K562 (cell line): Measurements from ENCODE around the gene ANKRD12. TPM values are rescaled to one million over a fixed set of nuclear protein-coding genes. Genes with fewer than 3 reads are reported as not detected.

ENCODE experiments used
- HEY1 ChIP-seq: fragments of 250-450 bp; sonication (Bioruptor Pico); IDR thresholded peaks from 2 replicates; pipeline ENCODE4 v1.5.0; 2020; ENCODE audit warnings: mild to moderate bottlenecking, moderate library complexity, borderline replicate concordance
- KAT7 ChIP-seq: sonication (generic); formaldehyde crosslinking; IDR thresholded peaks from 2 replicates; pipeline ENCODE4 v1.8.0; 2022; ENCODE audit warnings: missing genetic modification reagents, mild to moderate bottlenecking, borderline replicate concordance
- MIER1 ChIP-seq: fragments of 450-650 bp; IDR thresholded peaks from 2 replicates; pipeline ENCODE4 v1.6.1; 2016; ENCODE audit warnings: antibody characterized with exemption, mild to moderate bottlenecking, low read depth
- MYNN ChIP-seq, 2 experiments: sonication (generic); formaldehyde crosslinking in 1 of 2; IDR thresholded peaks; 2 replicates each; pipeline versions ENCODE4 v1.5.0 to v1.6.1; 2016 to 2020; ENCODE audit warnings: antibody characterized with exemption in 1 of 2, missing genetic modification reagents in 1 of 2
- NCOA1 ChIP-seq: fragments of 450-650 bp; IDR thresholded peaks from 2 replicates; pipeline ENCODE4 v1.6.1; 2016; ENCODE audit warnings: low read depth
- NELFE ChIP-seq: IDR thresholded peaks from 2 replicates; pipeline ENCODE4 v1.6.1; 2011; ENCODE audit warnings: mild to moderate bottlenecking; ENCODE audit not compliant: insufficient read depth, insufficient read length
- NFIC ChIP-seq: fragments of 450-650 bp; IDR thresholded peaks from 2 replicates; pipeline ENCODE4 v1.6.1; 2017; ENCODE audit warnings: mild to moderate bottlenecking, inconsistent platforms
- PHF21A ChIP-seq: fragments of 450-650 bp; IDR thresholded peaks from 2 replicates; pipeline ENCODE4 v1.6.1; 2017; ENCODE audit warnings: low read depth, borderline replicate concordance
- PML ChIP-seq: IDR thresholded peaks from 2 replicates; pipeline ENCODE4 v1.6.1; 2012; ENCODE audit warnings: low read length, inconsistent platforms
- RAD51 ChIP-seq: fragments of 450-650 bp; IDR thresholded peaks from 2 replicates; pipeline ENCODE4 v1.7.1; 2016; ENCODE audit warnings: low read depth, mild to moderate bottlenecking, borderline replicate concordance
- RBM15 ChIP-seq: fragments of 200-400 bp; formaldehyde crosslinking; IDR thresholded peaks from 2 replicates; pipeline ENCODE4 v1.6.1; 2018; ENCODE audit warnings: mild to moderate bottlenecking, low read length, moderate library complexity; ENCODE audit not compliant: insufficient read depth
- RUNX1 ChIP-seq: sonication (generic); IDR thresholded peaks from 2 replicates; pipeline ENCODE4 v1.6.1; 2016; ENCODE audit warnings: antibody characterized with exemption, low read depth
- SRF ChIP-seq, 2 experiments: fragments of 250-450, 450-650 bp in 1 of 2; sonication (Bioruptor Pico) in 1 of 2; sonication (generic) in 1 of 2; formaldehyde crosslinking; IDR thresholded peaks; 2 replicates each; pipeline versions ENCODE4 v1.5.0 to v1.5.1; 2020 to 2022; ENCODE audit warnings: mild to moderate bottlenecking in 1 of 2, missing genetic modification reagents in 1 of 2
- STAT5A ChIP-seq: IDR thresholded peaks from 2 replicates; pipeline ENCODE4 v1.6.1; 2012; ENCODE audit warnings: low read length, inconsistent platforms, borderline replicate concordance
- ZKSCAN1 ChIP-seq: fragments of 150-350 bp; IDR thresholded peaks from 2 replicates; pipeline ENCODE4 v1.6.1; 2016; ENCODE audit warnings: low read depth, low read length
- ZNF316 ChIP-seq: fragments of 450-650 bp; IDR thresholded peaks from 2 replicates; pipeline ENCODE4 v1.6.1; 2016
- ZNF431 ChIP-seq: sonication (generic); formaldehyde crosslinking; IDR thresholded peaks from 2 replicates; pipeline ENCODE4 v1.8.0; 2022; ENCODE audit warnings: mild to moderate bottlenecking, missing genetic modification reagents
- ZNF699 ChIP-seq: fragments of 250-450 bp; sonication (Bioruptor Pico); IDR thresholded peaks from 2 replicates; pipeline ENCODE4 v1.8.0; 2021; ENCODE audit warnings: mild to moderate bottlenecking, moderate library complexity; ENCODE audit not compliant: insufficient replicate concordance
- polyA plus RNA-seq, 8 experiments: library from polyadenylated mRNA; depleted of rRNA in 4 of 8; stranded (reverse) in 5 of 8; unstranded in 3 of 8; fragments of >200 nt; fragmentation: Nextera tagmentation in 2 of 8; fragmentation: Illumina TruSeq in 1 of 8; extraction: Ambion mirVana in 2 of 8; extraction: Trizol in 1 of 8; gene quantifications; 2 replicates each; pipeline versions ENCODE4 v1.2.1 to v1.2.3, GENCODE V29; 2011 to 2014; ENCODE audit warnings: inconsistent platforms in 1 of 8, missing spikeins in 1 of 8
- total RNA-seq, 7 experiments: library from RNA; depleted of rRNA in 6 of 7; stranded (reverse); fragments of >200 nt in 6 of 7; fragmentation: Illumina TruSeq in 2 of 7; extraction: Trizol in 2 of 7; gene quantifications; 2 replicates each; pipeline versions ENCODE4 v1.2.1 to v1.2.3, GENCODE V29; 2011 to 2021; ENCODE audit warnings: low replicate concordance in 1 of 7
- TF ChIP-seq, protein P1 (sequence below): fragments of 250-450 bp; sonication (Bioruptor Pico); IDR thresholded peaks from 2 replicates; pipeline ENCODE4 v1.8.0; 2022; ENCODE audit warnings: inconsistent platforms, mild to moderate bottlenecking, moderate library complexity, borderline replicate concordance
- TF ChIP-seq, protein P2 (sequence below): fragments of 450-650 bp; IDR thresholded peaks from 2 replicates; pipeline ENCODE4 v1.6.1; 2018; ENCODE audit not compliant: partially characterized antibody
- TF ChIP-seq, protein P3 (sequence below): sonication (generic); formaldehyde crosslinking; IDR thresholded peaks from 2 replicates; pipeline ENCODE4 v1.5.0; 2020; ENCODE audit warnings: missing genetic modification reagents
- TF ChIP-seq, protein P4 (sequence below): fragments of 250-450 bp; sonication (Bioruptor Pico); IDR thresholded peaks from 2 replicates; pipeline ENCODE4 v1.9.0; 2021; ENCODE audit warnings: mild to moderate bottlenecking, inconsistent platforms

Gene ANKRD12
- total and polyA plus RNA-seq, 9 of the 15 experiments (the other 6 are each of a cell fraction or from before 2014, with no cell fraction given) = 6.6 to 28.2 (median 16.0) TPM

DNA sequence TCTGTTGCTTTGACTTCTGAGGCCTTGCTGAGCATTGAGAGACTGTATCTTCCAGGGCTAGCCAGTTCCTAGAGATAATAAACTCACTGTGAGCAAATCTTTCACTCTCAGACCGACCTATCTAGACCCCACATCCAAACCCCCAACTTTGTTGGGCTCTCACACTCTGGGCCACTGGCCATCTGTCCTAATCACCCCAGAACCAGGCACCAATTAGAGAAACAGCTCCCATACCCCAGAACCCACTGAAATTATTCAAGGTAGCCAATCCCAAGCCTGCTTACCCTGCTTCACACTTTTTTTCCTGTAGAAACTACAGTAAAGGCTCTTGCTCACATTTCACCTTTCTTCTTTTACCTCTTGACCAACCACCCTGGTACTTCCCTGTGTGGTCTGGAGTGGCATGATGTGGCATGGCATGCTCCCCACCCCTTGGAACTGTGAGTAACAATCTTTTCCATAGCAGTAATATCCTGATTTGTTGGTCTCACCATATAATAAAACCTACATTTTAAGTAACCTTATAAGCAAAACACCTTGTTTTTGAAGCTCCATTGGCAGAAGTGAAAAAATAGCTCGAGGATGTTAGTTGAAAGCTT is 55.2 kb downstream of the ANKRD12 start (continued):
- TF ChIP-seq NELFE (no peak), HEY1 (no peak), PML (peak; percentile 80), NCOA1 (no peak), NFIC (peak; percentile 85), STAT5A (peak; percentile 77), ZKSCAN1 (no peak), MYNN (IDR thresholded peaks at IDR 0.05) (no peak), MYNN (CRISPR knock-in tag; IDR thresholded peaks at IDR 0.05) (no peak), SRF (CRISPR knock-in tag; IDR thresholded peaks at IDR 0.05) (no peak), KAT7 (CRISPR knock-in tag) (no peak), MIER1 (no peak), RBM15 (no peak), ZNF699 (CRISPR knock-in tag) (no peak), ZNF431 (CRISPR knock-in tag) (no peak), RUNX1 (no peak), ZNF316 (no peak), PHF21A (no peak), RAD51 (no peak)
- TF ChIP-seq, protein P1, sequence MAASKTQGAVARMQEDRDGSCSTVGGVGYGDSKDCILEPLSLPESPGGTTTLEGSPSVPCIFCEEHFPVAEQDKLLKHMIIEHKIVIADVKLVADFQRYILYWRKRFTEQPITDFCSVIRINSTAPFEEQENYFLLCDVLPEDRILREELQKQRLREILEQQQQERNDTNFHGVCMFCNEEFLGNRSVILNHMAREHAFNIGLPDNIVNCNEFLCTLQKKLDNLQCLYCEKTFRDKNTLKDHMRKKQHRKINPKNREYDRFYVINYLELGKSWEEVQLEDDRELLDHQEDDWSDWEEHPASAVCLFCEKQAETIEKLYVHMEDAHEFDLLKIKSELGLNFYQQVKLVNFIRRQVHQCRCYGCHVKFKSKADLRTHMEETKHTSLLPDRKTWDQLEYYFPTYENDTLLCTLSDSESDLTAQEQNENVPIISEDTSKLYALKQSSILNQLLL = no peak
- TF ChIP-seq, protein P2, sequence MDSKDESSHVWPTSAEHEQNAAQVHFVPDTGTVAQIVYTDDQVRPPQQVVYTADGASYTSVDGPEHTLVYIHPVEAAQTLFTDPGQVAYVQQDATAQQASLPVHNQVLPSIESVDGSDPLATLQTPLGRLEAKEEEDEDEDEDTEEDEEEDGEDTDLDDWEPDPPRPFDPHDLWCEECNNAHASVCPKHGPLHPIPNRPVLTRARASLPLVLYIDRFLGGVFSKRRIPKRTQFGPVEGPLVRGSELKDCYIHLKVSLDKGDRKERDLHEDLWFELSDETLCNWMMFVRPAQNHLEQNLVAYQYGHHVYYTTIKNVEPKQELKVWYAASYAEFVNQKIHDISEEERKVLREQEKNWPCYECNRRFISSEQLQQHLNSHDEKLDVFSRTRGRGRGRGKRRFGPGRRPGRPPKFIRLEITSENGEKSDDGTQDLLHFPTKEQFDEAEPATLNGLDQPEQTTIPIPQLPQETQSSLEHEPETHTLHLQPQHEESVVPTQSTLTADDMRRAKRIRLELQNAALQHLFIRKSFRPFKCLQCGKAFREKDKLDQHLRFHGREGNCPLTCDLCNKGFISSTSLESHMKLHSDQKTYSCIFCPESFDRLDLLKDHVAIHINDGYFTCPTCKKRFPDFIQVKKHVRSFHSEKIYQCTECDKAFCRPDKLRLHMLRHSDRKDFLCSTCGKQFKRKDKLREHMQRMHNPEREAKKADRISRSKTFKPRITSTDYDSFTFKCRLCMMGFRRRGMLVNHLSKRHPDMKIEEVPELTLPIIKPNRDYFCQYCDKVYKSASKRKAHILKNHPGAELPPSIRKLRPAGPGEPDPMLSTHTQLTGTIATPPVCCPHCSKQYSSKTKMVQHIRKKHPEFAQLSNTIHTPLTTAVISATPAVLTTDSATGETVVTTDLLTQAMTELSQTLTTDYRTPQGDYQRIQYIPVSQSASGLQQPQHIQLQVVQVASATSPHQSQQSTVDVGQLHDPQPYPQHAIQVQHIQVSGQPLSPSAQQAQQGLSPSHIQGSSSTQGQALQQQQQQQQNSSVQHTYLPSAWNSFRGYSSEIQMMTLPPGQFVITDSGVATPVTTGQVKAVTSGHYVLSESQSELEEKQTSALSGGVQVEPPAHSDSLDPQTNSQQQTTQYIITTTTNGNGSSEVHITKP = no peak
- TF ChIP-seq, protein P3, sequence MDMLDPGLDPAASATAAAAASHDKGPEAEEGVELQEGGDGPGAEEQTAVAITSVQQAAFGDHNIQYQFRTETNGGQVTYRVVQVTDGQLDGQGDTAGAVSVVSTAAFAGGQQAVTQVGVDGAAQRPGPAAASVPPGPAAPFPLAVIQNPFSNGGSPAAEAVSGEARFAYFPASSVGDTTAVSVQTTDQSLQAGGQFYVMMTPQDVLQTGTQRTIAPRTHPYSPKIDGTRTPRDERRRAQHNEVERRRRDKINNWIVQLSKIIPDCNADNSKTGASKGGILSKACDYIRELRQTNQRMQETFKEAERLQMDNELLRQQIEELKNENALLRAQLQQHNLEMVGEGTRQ (CRISPR knock-in tag) = no peak
- TF ChIP-seq, protein P4, sequence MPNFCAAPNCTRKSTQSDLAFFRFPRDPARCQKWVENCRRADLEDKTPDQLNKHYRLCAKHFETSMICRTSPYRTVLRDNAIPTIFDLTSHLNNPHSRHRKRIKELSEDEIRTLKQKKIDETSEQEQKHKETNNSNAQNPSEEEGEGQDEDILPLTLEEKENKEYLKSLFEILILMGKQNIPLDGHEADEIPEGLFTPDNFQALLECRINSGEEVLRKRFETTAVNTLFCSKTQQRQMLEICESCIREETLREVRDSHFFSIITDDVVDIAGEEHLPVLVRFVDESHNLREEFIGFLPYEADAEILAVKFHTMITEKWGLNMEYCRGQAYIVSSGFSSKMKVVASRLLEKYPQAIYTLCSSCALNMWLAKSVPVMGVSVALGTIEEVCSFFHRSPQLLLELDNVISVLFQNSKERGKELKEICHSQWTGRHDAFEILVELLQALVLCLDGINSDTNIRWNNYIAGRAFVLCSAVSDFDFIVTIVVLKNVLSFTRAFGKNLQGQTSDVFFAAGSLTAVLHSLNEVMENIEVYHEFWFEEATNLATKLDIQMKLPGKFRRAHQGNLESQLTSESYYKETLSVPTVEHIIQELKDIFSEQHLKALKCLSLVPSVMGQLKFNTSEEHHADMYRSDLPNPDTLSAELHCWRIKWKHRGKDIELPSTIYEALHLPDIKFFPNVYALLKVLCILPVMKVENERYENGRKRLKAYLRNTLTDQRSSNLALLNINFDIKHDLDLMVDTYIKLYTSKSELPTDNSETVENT (CRISPR knock-in tag) = no peak
